ENCODE measurements around the gene PNLDC1. TPM values are rescaled to one million over a fixed set of nuclear protein-coding genes. Genes with fewer than 3 reads are reported as not detected.
A peak's percentile ranks its signal among the peaks of the same experiment; 100 is the strongest.

The PNLDC1 gene
- total RNA-seq, 1 experiment from 2014 or later, result 0.20 TPM

- POLR2A ChIA-PET (ENCODE audit: unreplicated experiment), result no interaction called here
- no peaks in the 10 kb centered on the region for H3K9me2 ChIP-seq (ENCODE audit: insufficient read depth)
- no peak overlapping the region for H3K4me2 ChIP-seq
- no peaks in the 10 kb centered on the region for H3K9me3 ChIP-seq (ENCODE audit: insufficient read depth, low read depth)
- intact Hi-C loops (cut with micrococcal nuclease; ENCODE audit: unreplicated experiment), result no loop called here
- H3K79me2 ChIP-seq (ENCODE audit: low read depth), result no peaks in the 10 kb centered on the region
- no peak for DNase-seq
- no peaks in the 10 kb centered on the region for H3K4me1 ChIP-seq (replicated peaks; ENCODE audit: insufficient read depth)
- H2AFZ ChIP-seq, result no peak overlapping the region
- no peak overlapping the region for H3K27ac ChIP-seq
- CTCF ChIA-PET, result no interaction called here
- TF ChIP-seq CTCF (conservative IDR thresholded peaks at IDR 0.05), result no peak
- TF ChIP-seq EZH2 (IDR thresholded peaks at IDR 0.05; ENCODE audit: low read depth), result no peak
- no TSS peak for BruUV-seq (replicated peaks)
- H3F3A ChIP-seq (ENCODE audit: insufficient read depth, low read depth), result peaks cover 54% of the 10 kb centered on the region
- H4K20me1 ChIP-seq (ENCODE audit: insufficient read depth), result peaks cover 21% of the 10 kb centered on the region
- no peak overlapping the region for H3K4me3 ChIP-seq
- peaks cover 29% of the 10 kb centered on the region for H3K36me3 ChIP-seq (ENCODE audit: low read depth)
- H3K27me3 ChIP-seq (ENCODE audit: insufficient read depth, low read depth), result no peaks in the 10 kb centered on the region
These were observed 22.7 kb upstream of the PNLDC1 start for GRCh38 chr6:159777240-159777904.

- no peak overlapping the region for H2AFZ ChIP-seq
- intact Hi-C loops (cut with micrococcal nuclease; ENCODE audit: unreplicated experiment), result no loop called here
- peaks cover 36% of the 10 kb centered on the region for H3K36me3 ChIP-seq (ENCODE audit: low read depth)
- no peaks in the 10 kb centered on the region for H3K9me2 ChIP-seq (ENCODE audit: insufficient read depth)
- BruUV-seq (replicated peaks), result no TSS peak
- H4K20me1 ChIP-seq (ENCODE audit: insufficient read depth), result peaks cover 28% of the 10 kb centered on the region
- no peak overlapping the region for H3K27ac ChIP-seq
- no peaks in the 10 kb centered on the region for H3K4me1 ChIP-seq (replicated peaks; ENCODE audit: insufficient read depth)
- H3K79me2 ChIP-seq (ENCODE audit: low read depth), result no peaks in the 10 kb centered on the region
- peaks cover 50% of the 10 kb centered on the region for H3F3A ChIP-seq (ENCODE audit: insufficient read depth, low read depth)
- H3K4me3 ChIP-seq, result no peak overlapping the region
- CTCF ChIA-PET, result no interaction called here
- no peaks in the 10 kb centered on the region for H3K27me3 ChIP-seq (ENCODE audit: insufficient read depth, low read depth)
- no peaks in the 10 kb centered on the region for H3K9me3 ChIP-seq (ENCODE audit: insufficient read depth, low read depth)
- POLR2A ChIA-PET (ENCODE audit: unreplicated experiment), result interaction anchor here (0.7 kb wide), 1 partner anchor 83 kb away, joined by 5 read pairs; no protein-coding TSS in a partner anchor
- TF ChIP-seq CTCF (conservative IDR thresholded peaks at IDR 0.05), result no peak
- TF ChIP-seq EZH2 (IDR thresholded peaks at IDR 0.05; ENCODE audit: low read depth), result no peak
- no peak overlapping the region for H3K4me2 ChIP-seq
- DNase-seq, result no peak
These were observed 21.9 kb upstream of the PNLDC1 start for GRCh38 chr6:159778131-159778530.

- Histone ChIP-seq H3K27ac (no peak overlapping the region), H3K4me3 (no peak overlapping the region), H3K27me3 (ENCODE audit: insufficient read depth, low read depth) (no peaks in the 10 kb centered on the region), H3K9me3 (ENCODE audit: insufficient read depth, low read depth) (no peaks in the 10 kb centered on the region), H2AFZ (no peak overlapping the region), H3K79me2 (ENCODE audit: low read depth) (peaks cover 4% of the 10 kb centered on the region; the same call in 1 of the 2 replicates), H3K36me3 (ENCODE audit: low read depth) (peaks cover 39% of the 10 kb centered on the region), H3K4me1 (replicated peaks; ENCODE audit: insufficient read depth) (no peaks in the 10 kb centered on the region), H3K4me2 (no peak overlapping the region), H4K20me1 (ENCODE audit: insufficient read depth) (peaks cover 30% of the 10 kb centered on the region), H3F3A (ENCODE audit: insufficient read depth, low read depth) (peaks cover 55% of the 10 kb centered on the region), H3K9me2 (ENCODE audit: insufficient read depth) (no peaks in the 10 kb centered on the region)
- intact Hi-C loops (cut with micrococcal nuclease; ENCODE audit: unreplicated experiment), result no loop called here
- TSS peak; percentile 14 for BruUV-seq (replicated peaks)
- no peak for DNase-seq
- TF ChIP-seq CTCF (conservative IDR thresholded peaks at IDR 0.05) (no peak), EZH2 (IDR thresholded peaks at IDR 0.05; ENCODE audit: low read depth) (no peak)
- ChIA-PET POLR2A (ENCODE audit: unreplicated experiment) (interaction anchor here (0.6 to 0.7 kb wide), 2 partner anchors 11 to 84 kb away, joined by 3 to 5 read pairs; partner anchors contain the start of gene TCP1), CTCF (no interaction called here)
These were observed 21.5 kb upstream of the PNLDC1 start for GRCh38 chr6:159778542-159779103.

All from PC-9 (cell line).